GM15510 (cell line): Measurements from ENCODE around the gene OSTF1.

Source experiments
- POLR2A ChIP-seq: IDR thresholded peaks from 3 replicates; pipeline ENCODE4 v1.6.1; 2011; ENCODE audit warnings: borderline replicate concordance; ENCODE audit not compliant: insufficient read length; ENCODE audit errors: extremely low read depth

Gene OSTF1

DNA sequence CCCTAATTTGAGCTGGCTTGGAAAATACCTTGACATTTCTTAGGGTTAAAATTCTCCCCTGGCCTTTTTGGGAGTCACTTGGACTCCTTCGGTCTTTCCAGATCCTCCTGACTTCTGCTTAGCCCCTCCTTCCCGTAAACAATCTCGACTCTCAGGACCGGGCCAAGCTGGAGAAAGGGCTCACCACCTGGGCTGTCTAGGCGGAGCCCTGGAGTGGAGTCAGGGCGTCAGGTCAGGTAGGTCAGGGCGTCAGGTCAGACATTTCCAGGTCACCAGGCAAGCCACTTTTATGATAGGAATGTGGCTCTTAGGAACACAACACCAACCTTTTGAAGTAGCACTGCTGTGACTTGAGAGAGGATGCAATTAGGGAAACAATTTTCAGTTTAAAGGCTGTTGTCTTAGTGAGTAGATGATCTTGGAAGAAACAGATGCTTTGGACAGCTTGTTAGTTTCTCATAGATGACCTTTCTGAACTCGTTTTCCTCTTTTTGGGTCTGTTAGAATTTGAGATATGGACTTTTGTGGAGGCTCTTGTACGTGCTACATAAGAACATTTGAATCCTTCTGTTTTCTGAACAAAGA lies 12.8 kb downstream of the OSTF1 start:
- TF ChIP-seq POLR2A, result no peak

DNA sequence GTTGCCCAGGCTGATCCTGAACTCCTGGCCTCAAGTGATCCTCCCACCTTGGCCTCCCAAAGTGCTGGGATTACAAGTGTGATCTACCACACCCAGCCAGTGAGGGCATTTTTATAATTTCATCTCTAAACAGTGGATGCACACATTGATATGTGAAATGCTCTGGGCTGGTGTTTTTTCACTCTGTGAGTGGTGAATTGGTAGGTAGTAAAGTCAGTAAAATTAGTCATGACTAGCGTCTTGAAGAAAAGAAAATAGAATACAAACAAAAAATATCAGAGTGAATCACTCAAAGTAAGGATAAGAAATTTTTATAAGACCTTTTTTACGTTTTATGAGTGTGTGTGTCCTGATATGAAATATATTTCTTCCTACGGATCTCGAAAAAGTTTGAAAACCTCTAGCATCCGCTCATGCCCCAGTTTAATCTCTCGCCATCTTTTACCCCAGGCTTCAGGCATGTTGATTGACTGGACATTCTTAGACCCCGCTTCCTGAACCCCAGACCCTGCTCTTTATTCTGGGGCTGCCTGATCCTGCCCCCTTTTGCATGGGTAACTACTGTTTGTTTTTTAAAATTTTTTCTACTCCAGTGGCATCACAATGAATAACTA lies 14.0 kb downstream of the OSTF1 start:
- no peak for TF ChIP-seq POLR2A

DNA sequence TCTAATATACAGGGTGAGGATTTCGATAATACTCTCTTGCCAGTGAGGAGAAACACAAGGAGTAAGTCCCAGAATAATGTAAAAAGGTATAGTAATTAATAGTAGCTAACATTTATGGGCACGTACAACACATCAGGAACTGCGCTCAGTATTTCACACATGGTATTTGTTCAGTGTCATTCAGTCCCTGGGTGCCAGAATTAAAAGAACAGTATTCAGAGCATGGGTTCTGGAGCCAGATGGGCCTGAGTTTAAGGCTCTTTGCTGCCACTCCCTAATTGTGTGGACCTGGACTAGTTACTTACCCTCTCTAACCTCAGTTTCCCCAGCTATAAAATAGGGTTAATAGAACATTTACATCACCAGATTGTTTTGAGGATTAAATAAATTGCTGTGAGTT lies 16.3 kb downstream of the OSTF1 start:
- TF ChIP-seq POLR2A, result no peak

DNA sequence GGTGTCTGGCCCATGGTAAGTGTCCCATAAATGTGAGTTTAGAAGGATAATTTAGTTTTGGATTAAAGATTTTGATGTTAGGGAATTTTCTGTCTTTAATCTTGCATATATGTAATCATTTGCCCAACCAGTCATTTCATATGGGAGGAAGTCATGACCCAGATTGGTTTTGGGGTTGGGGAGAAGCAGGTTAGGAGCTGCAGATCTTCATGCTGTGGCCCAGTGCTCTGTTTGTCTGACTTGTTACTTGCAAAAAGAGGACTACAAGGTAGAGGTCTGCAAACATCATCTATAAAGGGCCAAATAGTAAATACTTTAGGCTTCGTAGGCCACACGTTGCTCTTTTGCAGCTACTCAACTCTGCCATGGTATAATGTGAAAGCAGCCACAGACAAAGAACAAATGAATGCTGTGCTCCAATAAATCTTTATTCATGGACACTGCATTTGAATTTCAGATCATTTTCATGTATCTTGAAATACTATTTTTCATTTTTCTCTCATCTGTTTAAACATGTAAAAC lies 16.8 kb downstream of the OSTF1 start:
- no peak for TF ChIP-seq POLR2A

DNA sequence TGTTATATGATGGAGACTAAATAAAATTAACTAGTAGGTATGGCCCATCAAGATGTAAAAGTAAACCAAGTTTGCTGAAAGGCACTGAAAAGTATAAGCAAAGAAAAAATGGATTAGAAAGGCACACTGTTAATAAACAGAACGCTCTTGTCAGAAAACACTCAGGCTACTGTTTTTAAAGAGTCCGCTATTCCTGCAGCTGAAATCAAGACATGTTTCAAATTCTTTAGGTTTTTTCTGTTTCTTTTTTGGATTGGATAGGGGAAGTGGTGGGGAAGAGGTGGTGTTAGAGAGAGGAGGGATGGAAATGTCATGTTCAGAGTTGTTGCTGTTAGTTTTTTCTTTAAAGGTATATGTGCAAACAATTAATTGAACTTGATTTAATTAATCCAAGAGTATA lies 17.5 kb downstream of the OSTF1 start:
- TF ChIP-seq POLR2A, result no peak

DNA sequence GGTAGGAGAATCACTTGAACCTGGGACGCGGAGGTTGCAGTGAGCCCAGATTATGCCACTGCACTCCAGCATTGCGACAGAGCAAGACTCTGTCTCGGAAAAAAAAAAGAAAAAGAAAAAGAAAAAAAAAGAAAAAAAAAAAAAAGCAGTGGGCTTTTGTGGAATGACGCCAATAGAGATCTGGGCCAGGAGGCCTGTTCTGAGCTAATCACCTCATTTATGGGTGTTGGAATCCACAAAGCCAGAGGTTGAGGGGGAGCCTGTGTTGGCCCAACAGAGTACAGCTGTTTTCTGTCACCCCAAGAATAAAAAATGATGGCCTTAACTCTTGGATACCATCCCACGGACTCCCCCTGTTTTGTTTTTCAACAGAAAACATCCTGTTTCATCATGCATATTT lies 18.5 kb downstream of the OSTF1 start:
- no peak for TF ChIP-seq POLR2A

DNA sequence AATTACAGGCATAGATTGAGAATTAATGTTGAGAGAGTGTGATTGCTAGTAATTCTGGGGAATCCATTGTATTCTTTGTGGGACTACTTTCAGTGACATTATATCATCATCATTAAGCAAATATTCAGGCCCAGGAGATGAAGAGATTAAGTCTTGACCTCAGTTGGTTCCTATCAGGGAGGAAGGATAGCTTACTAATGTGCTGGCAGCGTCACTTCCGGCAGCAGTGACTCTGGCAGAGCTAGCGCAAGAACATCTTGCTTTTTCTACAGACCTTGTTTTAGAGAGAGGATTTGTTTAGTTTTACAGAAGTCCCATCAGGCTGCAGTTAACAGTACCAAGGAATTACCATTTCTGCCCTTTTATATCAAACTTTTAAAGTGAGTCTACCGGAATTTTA lies 20.3 kb downstream of the OSTF1 start:
- TF ChIP-seq POLR2A, result no peak

DNA sequence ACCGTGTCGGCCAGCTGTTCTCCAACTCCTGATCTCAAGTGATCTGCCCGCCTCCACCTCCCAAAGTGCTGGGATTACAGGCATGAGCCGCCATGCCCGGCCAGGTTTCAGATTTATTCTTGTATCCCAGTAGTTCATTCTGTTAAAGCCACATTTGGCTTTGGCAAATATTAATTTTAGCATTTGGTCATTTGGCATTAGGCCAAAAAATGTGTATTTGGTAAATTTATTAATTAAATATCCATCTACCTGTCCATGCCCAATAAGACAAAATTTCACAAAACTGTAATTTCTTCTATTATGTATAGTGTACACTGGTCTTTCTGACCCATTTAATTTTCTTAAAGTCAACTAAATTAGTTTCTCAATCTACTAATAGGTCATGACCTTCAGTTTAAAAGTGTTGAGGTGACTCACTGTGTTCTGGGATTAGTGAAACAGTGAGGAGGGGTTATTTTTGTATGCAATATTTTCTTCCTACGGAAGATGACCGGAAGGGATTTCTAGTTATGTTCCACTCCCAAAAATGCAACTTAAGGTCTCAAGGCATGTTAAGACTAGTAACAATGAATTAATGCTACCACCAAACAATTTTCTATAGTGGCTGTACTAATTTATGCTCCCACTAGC lies 21.0 kb downstream of the OSTF1 start:
- no peak for TF ChIP-seq POLR2A

DNA sequence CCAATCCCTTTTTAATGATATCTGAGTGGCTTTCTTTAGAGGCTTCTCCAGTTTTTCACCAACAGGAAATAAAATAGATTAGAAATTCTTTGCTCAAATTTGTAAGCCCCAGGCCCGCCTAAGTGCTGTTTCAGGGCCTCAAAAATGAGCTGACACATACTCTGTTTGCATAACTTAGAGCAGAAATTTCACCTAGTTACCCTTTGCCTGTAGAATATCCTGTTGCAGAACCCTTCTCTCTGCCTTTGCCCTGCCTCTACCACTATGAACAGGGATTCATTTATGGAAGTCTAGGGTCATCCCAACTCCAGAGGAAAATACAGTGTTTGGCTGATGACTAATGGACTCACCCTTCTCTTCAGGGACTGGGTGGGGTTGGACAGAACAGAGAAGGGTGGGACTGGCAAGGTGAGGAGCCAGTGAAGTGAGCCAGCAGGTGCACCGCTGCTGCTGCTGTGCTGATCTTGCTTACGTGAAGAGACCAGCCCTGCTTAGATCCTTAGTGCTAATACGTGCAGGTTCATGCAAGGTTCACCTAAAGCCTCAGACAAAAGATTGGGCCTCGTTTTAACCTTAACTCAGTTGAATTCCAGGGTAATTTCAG lies 22.8 kb downstream of the OSTF1 start:
- no peak for TF ChIP-seq POLR2A

DNA sequence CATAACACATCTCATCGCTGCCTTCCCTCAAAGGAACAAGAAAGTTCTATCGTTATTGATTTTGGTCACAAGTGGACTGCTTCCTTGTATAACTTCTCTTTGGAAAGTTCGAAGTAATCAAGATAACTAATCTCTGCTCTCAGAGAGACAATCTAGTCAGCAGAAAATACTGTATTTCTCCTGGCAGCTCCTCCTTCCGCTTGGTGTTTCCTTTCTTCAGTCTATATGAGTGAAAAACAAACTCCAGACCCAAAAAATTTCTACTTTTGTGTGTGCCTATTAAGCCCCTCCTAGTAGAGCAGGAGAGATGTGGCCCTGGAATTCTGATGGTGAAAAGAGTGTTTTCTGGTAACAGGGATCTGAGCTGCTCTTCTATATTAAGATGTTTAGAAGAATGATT lies 24.5 kb downstream of the OSTF1 start:
- no peak for TF ChIP-seq POLR2A

DNA sequence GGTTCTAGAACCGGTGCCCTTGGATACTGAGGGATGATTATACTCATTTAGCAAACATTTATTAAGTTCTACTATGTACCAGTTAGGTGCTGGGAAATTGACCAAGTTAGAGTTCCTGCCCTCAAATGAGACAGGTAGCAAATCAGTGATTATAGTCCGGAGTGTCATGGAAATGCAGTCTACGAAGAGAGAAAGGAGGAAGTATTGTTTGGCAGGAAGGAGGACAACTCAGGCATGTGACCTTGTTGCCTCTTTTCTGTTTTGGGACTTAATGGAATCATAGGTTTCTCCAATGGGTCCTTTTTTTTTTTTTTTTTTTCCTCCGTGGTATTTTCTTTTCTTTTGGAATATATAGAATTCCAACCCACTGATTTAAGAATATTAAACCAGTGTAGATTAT lies 28.0 kb downstream of the OSTF1 start:
- TF ChIP-seq POLR2A, result no peak

DNA sequence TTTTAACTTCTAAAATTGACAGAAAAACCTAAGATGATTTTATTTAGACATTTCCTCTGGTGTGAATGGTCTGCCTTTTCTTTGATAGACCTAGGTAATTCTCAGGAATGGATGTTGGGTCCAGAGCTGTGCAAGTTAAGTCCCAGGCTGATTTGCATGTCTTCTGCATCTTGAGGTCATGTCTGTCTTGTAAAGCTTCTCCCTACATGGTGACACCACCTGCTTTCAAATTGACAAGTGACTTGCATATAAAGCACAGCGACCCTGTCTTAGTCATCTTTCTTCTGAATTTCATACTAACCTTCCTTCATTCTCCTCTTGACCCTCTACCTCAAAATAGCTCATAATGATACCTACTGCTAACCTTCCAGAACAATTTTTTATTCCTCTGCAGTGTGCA lies 29.2 kb downstream of the OSTF1 start:
- no peak for TF ChIP-seq POLR2A

DNA sequence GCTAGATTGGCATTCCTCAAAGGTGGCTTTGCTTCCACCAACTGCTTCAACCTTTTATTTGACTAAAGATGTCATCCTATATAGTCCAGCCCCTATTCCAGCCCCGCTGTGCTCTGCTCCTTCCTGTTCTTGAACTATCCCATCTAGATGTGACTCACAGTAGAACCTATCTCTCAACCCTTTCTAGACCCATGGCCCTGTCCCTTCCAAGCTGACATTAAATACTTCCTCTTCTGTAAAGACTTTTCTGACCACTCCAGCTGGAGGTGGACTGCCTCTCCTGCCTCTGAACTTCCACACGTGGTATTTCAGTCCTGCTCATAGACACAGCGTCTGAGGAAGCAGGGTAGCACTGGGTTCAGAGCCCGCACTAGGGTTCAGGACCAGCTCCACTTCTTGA lies 32.4 kb downstream of the OSTF1 start:
- no peak for TF ChIP-seq POLR2A

DNA sequence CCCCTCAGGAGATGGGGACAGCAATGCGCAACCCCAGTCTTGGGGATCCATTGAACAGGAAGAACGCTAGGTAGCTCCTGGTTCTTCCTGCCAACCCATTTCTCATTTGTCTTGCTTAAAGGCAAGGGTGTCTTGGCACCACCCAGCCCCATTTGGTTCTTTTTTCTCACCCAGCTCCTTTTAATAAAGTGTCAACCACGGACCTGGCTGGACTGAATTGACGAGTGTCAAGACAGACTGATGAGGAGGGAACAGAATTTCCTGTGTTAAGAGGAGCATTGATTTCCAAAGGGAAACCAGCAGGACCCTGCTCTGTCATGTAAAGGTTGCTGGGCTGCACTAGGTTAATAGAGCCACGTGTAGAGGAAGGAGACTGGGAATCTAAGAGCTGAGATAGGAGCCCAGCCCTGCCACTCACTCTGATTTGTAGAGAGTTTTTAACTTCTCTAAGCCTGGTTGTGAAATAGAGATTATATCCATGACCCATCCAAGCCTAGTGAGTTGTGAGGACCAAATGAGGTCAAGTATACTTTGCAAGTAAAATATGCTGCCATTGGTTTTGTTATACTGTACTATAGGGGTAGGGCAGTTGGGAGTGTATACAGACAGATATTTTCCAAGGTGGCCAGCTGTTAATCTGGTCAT lies 33.7 kb downstream of the OSTF1 start:
- TF ChIP-seq POLR2A, result no peak

DNA sequence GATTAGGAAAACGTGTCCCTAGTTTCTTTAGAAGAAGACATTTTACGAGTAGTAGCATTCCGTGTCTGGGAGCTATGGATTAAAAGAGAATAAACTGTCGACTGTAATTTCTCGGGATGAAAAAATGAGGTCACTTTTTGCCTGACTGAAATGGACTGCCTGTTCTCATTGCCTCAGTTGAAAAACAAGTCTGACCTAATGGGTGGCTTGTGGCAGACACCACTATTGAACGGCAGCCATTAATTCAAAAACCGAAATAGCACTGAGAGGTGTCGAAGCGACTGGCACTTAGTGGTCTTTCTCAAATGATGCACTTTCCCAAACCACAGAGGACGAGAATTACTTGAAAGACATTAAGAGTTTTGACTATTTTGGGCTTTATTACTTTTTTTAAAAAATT lies 35.4 kb downstream of the OSTF1 start:
- TF ChIP-seq POLR2A, result no peak
